Mesangial cell (primary cell): ENCODE results near the gene FYB2. TPM values are rescaled to one million over a fixed set of nuclear protein-coding genes. Genes with fewer than 3 reads are reported as not detected.

Experiments
- total RNA-seq: library from RNA; depleted of rRNA; stranded (reverse); fragments of >200 nt; gene quantifications from 2 replicates; pipeline ENCODE4 v1.2.3, GENCODE V29; 2015

Gene FYB2, protein sequence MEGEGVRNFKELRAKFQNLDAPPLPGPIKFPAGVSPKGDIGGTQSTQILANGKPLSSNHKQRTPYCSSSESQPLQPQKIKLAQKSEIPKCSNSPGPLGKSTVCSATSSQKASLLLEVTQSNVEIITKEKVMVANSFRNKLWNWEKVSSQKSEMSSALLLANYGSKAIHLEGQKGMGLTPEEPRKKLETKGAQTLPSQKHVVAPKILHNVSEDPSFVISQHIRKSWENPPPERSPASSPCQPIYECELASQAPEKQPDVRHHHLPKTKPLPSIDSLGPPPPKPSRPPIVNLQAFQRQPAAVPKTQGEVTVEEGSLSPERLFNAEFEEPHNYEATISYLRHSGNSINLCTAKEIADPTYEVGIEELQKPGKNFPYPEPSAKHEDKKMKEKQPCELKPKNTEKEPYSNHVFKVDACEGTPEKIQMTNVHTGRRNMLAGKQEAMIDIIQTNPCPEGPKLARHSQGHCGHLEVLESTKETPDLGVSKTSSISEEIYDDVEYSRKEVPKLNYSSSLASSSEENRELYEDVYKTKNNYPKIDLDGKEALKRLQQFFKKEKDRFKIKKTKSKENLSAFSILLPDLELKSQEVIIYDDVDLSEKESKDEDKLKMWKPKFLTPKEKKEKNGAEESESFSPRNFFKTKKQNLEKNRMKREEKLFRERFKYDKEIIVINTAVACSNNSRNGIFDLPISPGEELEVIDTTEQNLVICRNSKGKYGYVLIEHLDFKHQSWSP
- not detected in 2 replicates for total RNA-seq

DNA sequence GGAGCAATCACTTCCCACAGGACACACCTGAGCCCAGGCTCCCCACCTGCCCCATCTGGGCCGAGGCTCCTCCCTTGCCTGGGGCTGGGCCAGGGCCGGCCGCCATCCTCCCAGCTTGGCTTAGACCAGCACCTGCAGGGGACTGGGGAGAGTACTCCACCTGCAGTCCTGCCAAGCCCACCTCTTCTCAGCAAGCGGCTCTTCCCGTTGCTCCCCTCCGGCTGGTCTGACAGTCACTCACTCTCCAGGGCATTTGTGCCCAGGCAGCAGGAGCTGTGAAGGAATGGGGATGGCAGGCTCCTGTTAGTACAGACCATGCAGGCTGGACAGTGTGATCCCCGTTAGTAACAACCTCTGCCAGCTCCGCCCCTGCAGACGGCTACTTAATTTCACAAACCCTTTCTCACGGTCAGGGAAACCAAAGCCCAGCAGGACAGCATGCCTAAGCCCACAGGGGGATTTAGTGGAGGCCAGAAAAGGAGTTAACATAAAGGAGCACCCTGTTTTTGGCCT lies at the start of gene FYB2:
Gene FYB2, minus strand, starts transcription at position 18 of the 513 bp plus-strand sequence. CDS start 114 bp downstream, outside the sequence.

DNA sequence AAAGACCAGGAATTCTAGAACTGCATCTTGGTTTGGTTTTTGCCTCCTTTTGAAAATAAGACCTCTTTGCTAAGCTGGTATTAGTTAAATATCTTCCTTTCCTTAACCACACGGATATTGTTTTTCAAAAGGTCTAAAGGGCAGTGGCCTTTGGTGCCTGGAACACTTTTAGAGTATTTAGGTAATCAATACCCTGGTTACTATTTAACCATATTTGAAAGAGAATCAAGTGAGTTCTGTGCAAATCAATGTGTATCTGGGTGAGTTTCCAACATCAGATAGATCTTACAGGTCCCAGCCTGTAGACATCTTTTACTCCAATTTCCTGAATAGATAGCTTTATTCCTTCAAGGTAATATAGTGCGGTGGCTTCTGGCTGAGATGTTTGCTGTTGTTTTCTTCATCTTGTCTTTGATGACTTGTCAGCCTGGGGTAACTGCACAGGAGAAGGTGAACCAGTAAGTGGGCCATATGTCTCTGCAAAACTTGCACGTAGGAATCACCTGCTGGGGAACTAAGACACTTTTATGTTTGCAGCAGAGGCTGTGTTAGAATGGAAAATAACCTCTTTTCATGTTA lies 35.4 kb upstream of the FYB2 start, which contains the start of gene C8A:
Gene C8A, plus strand, starts transcription at position 277 of the 579 bp plus-strand sequence. Its CDS starts 105 bp downstream, at position 382.

Other genes starting within 250 kb of the FYB2 start
- gene PLPP3, start 239.8 kb downstream of the FYB2 start, total RNA-seq, result 3.6 and 9.6 TPM in 2 replicates
- 2.4 and 3.4 TPM in 2 replicates for gene PRKAA2, start 174.1 kb downstream of the FYB2 start, total RNA-seq
- gene C8A, start 35.4 kb upstream of the FYB2 start, total RNA-seq, result not detected in 2 replicates
- not detected in 2 replicates for gene C8B, start 146.6 kb upstream of the FYB2 start, total RNA-seq